SK-N-SH treated with all-trans-retinoic acid at 6 μM for 48 hours (cell line): ENCODE results near the gene EPHB3.

ENCODE experiments used
- BACH2 ChIP-seq: fragments of 250-450 bp; sonication (Bioruptor Pico); IDR thresholded peaks from 2 replicates; pipeline ENCODE4 v1.9.0; 2021; ENCODE audit warnings: mild to moderate bottlenecking, borderline replicate concordance
- ISL1 ChIP-seq: fragments of 250-450 bp; sonication (Bioruptor Pico); IDR thresholded peaks from 2 replicates; pipeline ENCODE4 v2.1.2; 2022; ENCODE audit warnings: mild to moderate bottlenecking, moderate library complexity
- PATZ1 ChIP-seq: fragments of 250-450 bp; sonication (Bioruptor Pico); IDR thresholded peaks from 2 replicates; pipeline ENCODE4 v1.8.0; 2020; ENCODE audit warnings: mild to moderate bottlenecking, moderate library complexity, borderline replicate concordance
- ZC3H10 ChIP-seq: fragments of 250-450 bp; sonication (Bioruptor Pico); IDR thresholded peaks from 2 replicates; pipeline ENCODE4 v1.5.1; 2021; ENCODE audit warnings: mild to moderate bottlenecking, moderate library complexity
- ZFP30 ChIP-seq: fragments of 450-650 bp; formaldehyde crosslinking; IDR thresholded peaks from 2 replicates; pipeline ENCODE4 v1.5.0; 2022; ENCODE audit warnings: mild to moderate bottlenecking, moderate library complexity
- ZNF70 ChIP-seq: fragments of 450-650 bp; formaldehyde crosslinking; IDR thresholded peaks from 2 replicates; pipeline ENCODE4 v1.5.0; 2020; ENCODE audit warnings: mild to moderate bottlenecking, moderate library complexity
- ZNF8 ChIP-seq: fragments of 450-650 bp; formaldehyde crosslinking; IDR thresholded peaks from 2 replicates; pipeline ENCODE4 v1.5.0; 2020; ENCODE audit warnings: mild to moderate bottlenecking, moderate library complexity

- TF ChIP-seq PATZ1 (CRISPR knock-in tag) (no peak), ZNF8 (CRISPR knock-in tag) (no peak), ZFP30 (CRISPR knock-in tag) (no peak), ZC3H10 (CRISPR knock-in tag) (no peak), ZNF70 (CRISPR knock-in tag) (no peak), BACH2 (CRISPR knock-in tag) (no peak), ISL1 (CRISPR knock-in tag) (no peak)
These were observed 18.3 kb upstream of the EPHB3 start for GRCh38 chr3:184543256-184543655.
